CD4-positive, alpha-beta memory T cell (primary cell): ENCODE results near the gene FAHD2A. TPM values are rescaled to one million over a fixed set of nuclear protein-coding genes. Genes with fewer than 3 reads are reported as not detected.
"Not testable (repeated sequence)": the region's sequence is repeated elsewhere in the genome, so short reads cannot be mapped to it uniquely, and the experiment has no call there.

Experiments used
- CTCF ChIA-PET: fragments of 350-600 bp; sonication (Branson Sonifier 250); formaldehyde crosslinking; loops from one replicate; lab custom pipeline; 2021; ENCODE audit warnings: inconsistent platforms; ENCODE audit not compliant: partially characterized antibody; lab: Charles Lee
- POLR2A ChIA-PET: fragments of 350-600 bp; sonication (Branson Sonifier 250); formaldehyde crosslinking; loops from one replicate; lab custom pipeline; 2021; ENCODE audit not compliant: partially characterized antibody; lab: Charles Lee
- DNase-seq, 5 donors: peaks; one replicate each; pipeline versions ENCODE4 v3.0.0 to v3.0.0-alpha.2; 2020 to 2022; ENCODE audit warnings: mixed read lengths in 1 of 5
- H3K27ac ChIP-seq: one replicate; pipeline ENCODE4 v1.7.0; 2013; ENCODE audit warnings: low read depth, low read length
- H3K27me3 ChIP-seq: 2 replicates; pipeline ENCODE4 v1.7.0; 2013; ENCODE audit warnings: mild to moderate bottlenecking, low read length, moderate library complexity; ENCODE audit not compliant: insufficient read depth
- H3K36me3 ChIP-seq: 2 replicates; pipeline ENCODE4 v1.7.0; 2013; ENCODE audit warnings: mild to moderate bottlenecking, low read length, moderate library complexity; ENCODE audit not compliant: insufficient read depth
- H3K4me1 ChIP-seq: 2 replicates; pipeline ENCODE4 v1.7.0; 2013; ENCODE audit warnings: mild to moderate bottlenecking, low read length, moderate library complexity; ENCODE audit not compliant: insufficient read depth
- H3K4me3 ChIP-seq, 2 donors: one replicate each; pipeline ENCODE4 v1.7.0; 2013; ENCODE audit warnings: low read length in 2 of 2, mild to moderate bottlenecking in 1 of 2
- H3K9me3 ChIP-seq, 2 donors: one replicate each; pipeline ENCODE4 v1.7.0; 2013; ENCODE audit warnings: low read length in 2 of 2, control low read depth in 1 of 2; ENCODE audit not compliant: control insufficient read depth in 1 of 2
- H3K27ac Mint-ChIP-seq, 7 donors: one replicate each; pipeline ENCODE4 v1.8.0; 2020 to 2021; ENCODE audit warnings: mixed read lengths in 7 of 7, mild to moderate bottlenecking in 6 of 7, inconsistent platforms in 3 of 7, moderate library complexity in 3 of 7
- H3K27me3 Mint-ChIP-seq, 2 donors: one replicate each; pipeline ENCODE4 v1.8.0; 2020 to 2021; ENCODE audit warnings: mixed read lengths in 2 of 2
- H3K36me3 Mint-ChIP-seq, 2 donors: one replicate each; pipeline ENCODE4 v1.8.0; 2020 to 2021; ENCODE audit warnings: mixed read lengths in 2 of 2, inconsistent platforms in 1 of 2, mild to moderate bottlenecking in 1 of 2
- H3K4me1 Mint-ChIP-seq, 4 donors: one replicate each; pipeline ENCODE4 v1.8.0; 2020 to 2021; ENCODE audit warnings: mixed read lengths in 4 of 4, mild to moderate bottlenecking in 1 of 4
- H3K4me3 Mint-ChIP-seq, 8 donors: one replicate each; pipeline ENCODE4 v1.8.0; 2020 to 2021; ENCODE audit warnings: mixed read lengths in 8 of 8, mild to moderate bottlenecking in 7 of 8, moderate library complexity in 6 of 8, inconsistent platforms in 3 of 8
- H3K9me3 Mint-ChIP-seq, 8 donors: one replicate each; pipeline ENCODE4 v1.8.0; 2020 to 2021; ENCODE audit warnings: mixed read lengths in 8 of 8, mild to moderate bottlenecking in 5 of 8, inconsistent platforms in 3 of 8, moderate library complexity in 1 of 8
- intact Hi-C: fragments of 100-400 bp; cut with micrococcal nuclease; formaldehyde crosslinking; loops from one replicate; pipeline ENCODE4 v1.15.1; 2023
- polyA plus RNA-seq, 2 donors: library from polyadenylated mRNA; unstranded; fragments of 300-500 nt; fragmentation: Illumina TruSeq; gene quantifications; one replicate each; pipeline ENCODE4 v1.2.3, GENCODE V29; 2021
- total RNA-seq, 2 experiments: library from RNA; stranded (reverse); gene quantifications; one replicate each; pipeline ENCODE4 v1.2.3, GENCODE V29; 2021

FAHD2A gene
- total and polyA plus RNA-seq, 4 experiments from 2014 or later, result 16.7 to 33.9 (median 23.8) TPM

DNA sequence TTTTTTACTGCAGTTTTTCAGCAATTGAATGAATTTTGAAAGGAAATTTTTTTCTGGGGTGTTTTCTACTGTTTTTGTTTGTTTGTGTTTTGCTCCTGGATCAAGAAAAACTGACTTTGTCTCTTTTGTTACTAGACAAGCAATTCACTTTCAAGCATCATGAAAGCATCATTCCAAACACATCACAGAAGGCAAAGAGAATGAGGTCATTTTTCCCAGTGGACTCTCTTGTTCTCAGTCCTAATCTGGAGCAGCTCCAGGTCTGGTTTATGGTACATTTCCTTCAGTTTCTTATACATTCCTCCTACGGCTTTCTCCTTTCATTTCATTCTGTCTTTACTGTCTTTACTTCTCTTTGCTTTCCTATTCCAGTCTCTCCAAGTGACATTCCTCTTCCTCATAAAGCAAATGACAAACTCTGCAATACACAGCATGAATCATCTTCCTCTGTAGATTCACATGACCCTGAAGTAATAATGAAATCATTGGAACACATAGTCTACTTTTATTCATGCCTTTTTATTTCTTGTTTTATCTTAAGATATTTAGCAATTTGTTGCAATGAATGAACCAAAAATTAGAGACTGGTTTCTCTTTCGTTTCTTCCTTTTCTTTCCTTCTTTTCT lies 40.1 kb downstream of the FAHD2A start:
- H3K9me3 ChIP-seq, H3K27ac Mint-ChIP-seq, H3K27me3 ChIP-seq, CTCF ChIA-PET, H3K4me1 ChIP-seq, POLR2A ChIA-PET, H3K4me1 Mint-ChIP-seq, H3K27me3 Mint-ChIP-seq, H3K27ac ChIP-seq, H3K9me3 Mint-ChIP-seq, H3K36me3 Mint-ChIP-seq, H3K36me3 ChIP-seq, H3K4me3 ChIP-seq, DNase-seq, H3K4me3 Mint-ChIP-seq, intact Hi-C loops: not testable (repeated sequence)

DNA sequence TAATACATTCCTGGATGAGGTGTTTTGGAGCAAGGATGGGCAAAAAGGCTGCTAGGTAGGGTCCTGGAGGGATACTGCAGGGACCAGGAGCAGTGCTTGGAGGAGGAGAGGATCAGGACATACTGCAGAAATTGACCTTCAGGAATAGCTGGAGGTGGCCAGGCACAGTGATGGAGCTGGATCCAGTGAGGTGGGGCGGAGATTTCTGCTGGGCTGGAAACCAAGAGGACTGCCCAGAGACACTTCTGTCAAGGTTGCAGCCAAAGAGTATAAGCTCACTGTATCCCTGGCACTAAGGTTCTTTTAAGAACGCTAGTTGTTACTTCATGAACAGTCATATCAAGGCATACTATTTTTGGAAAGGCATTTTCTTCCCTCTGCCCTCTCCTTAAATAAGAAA lies 42.8 kb downstream of the FAHD2A start:
- H3K4me1 ChIP-seq, H3K9me3 ChIP-seq, H3K36me3 ChIP-seq, DNase-seq, H3K27ac Mint-ChIP-seq, H3K4me3 ChIP-seq, H3K27me3 ChIP-seq, H3K9me3 Mint-ChIP-seq, H3K4me3 Mint-ChIP-seq, POLR2A ChIA-PET, CTCF ChIA-PET, H3K4me1 Mint-ChIP-seq, intact Hi-C loops, H3K27me3 Mint-ChIP-seq, H3K36me3 Mint-ChIP-seq, H3K27ac ChIP-seq: not testable (repeated sequence)

DNA sequence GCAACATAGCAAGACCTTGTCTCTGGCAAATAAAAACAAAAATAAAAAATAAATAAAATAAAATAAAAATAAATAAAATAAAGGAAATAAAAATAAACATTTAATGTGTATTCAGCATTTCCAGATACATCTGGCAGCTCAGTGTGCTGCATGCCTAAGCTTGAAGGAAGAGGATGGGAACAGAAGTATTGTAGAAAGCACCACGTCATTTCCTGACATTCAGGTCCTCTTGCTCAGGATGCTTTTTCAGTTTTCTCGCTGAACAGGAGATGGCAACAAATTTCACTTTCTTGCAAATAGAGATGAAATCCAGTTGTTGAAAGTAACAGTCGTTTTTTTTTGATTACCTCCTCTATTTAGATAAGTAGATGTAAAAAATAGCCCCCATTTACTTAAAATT lies 60.8 kb downstream of the FAHD2A start:
- H3K4me3 ChIP-seq, DNase-seq, H3K36me3 ChIP-seq, H3K9me3 ChIP-seq, H3K27me3 Mint-ChIP-seq, intact Hi-C loops, H3K27ac ChIP-seq, H3K27me3 ChIP-seq, H3K36me3 Mint-ChIP-seq, H3K4me3 Mint-ChIP-seq, H3K9me3 Mint-ChIP-seq, CTCF ChIA-PET, POLR2A ChIA-PET, H3K4me1 Mint-ChIP-seq, H3K27ac Mint-ChIP-seq, H3K4me1 ChIP-seq: not testable (repeated sequence)

Other genes starting within 250 kb of the FAHD2A start
- 10 to 100 TPM; 35.2 to 37.1 TPM for gene ZNF514, start 242.9 kb upstream of the FAHD2A start, total RNA-seq
- 10 to 100 TPM in 1 of 2 donors, 1 to 10 TPM in 1; 7.3 to 11.2 TPM for gene ZNF514, start 242.9 kb upstream of the FAHD2A start, polyA plus RNA-seq
- gene ZNF2, start 236.9 kb upstream of the FAHD2A start, total RNA-seq, result 10 to 100 TPM in 1 of 2 experiments, 1 to 10 TPM in 1; 8.3 to 10.1 TPM
- gene ZNF2, start 236.9 kb upstream of the FAHD2A start, polyA plus RNA-seq, result 1 to 10 TPM; 2.1 to 4.3 TPM
- gene ZNF892, start 195.2 kb upstream of the FAHD2A start, total RNA-seq, result 1 to 10 TPM; 4.7 to 5.9 TPM
- under 1 TPM in 1 of 2 donors, not detected in 1; 0.61 TPM for gene ZNF892, start 195.2 kb upstream of the FAHD2A start, polyA plus RNA-seq
- 1 to 10 TPM in 1 of 2 experiments, under 1 TPM in 1; 0.87 to 1.1 TPM for gene PROM2, start 128.3 kb upstream of the FAHD2A start, total RNA-seq
- not detected for gene PROM2, start 128.3 kb upstream of the FAHD2A start, polyA plus RNA-seq
- not detected for gene KCNIP3, start 105.4 kb upstream of the FAHD2A start, total RNA-seq
- not detected for gene KCNIP3, start 105.4 kb upstream of the FAHD2A start, polyA plus RNA-seq
- gene TRIM43B, start 82.0 kb downstream of the FAHD2A start, total RNA-seq, result not detected
- gene TRIM43B, start 82.0 kb downstream of the FAHD2A start, polyA plus RNA-seq, result not detected
- not detected for gene TRIM43, start 189.3 kb downstream of the FAHD2A start, total RNA-seq
- gene TRIM43, start 189.3 kb downstream of the FAHD2A start, polyA plus RNA-seq, result not detected